ENCODE data around the gene CCDC102A. TPM values are rescaled to one million over a fixed set of nuclear protein-coding genes. Genes with fewer than 3 reads are reported as not detected.

The CCDC102A gene
- total RNA-seq, 6 donors from 2014 or later: 8.2 to 41.9 (median 16.5) TPM

DNA sequence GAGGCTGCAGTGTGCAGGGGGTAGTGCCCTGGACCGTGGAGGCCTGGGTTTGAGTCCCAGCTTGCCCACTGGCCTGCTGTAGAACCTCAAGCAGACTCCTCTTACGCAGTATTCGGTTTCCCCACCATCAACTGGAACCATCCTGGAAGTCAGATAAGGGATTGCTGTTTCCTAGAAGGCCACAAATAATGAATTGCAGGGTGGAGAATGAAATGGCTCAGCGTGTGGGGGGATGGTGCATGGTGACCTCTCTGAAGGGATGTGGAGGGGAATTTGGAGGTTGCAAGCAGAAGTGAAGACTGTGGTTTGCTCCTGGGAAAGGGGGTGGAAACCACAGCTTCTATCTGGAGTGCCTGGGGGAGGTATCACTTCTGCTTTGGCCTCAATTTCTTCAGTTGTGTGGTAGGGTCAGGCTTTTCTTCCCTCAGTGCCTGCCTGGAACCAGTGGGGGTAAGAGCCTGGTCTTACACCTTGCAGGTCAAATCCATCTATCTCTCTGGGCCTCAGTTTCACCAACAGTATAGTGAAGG is 7.8 kb upstream of the CCDC102A start:
- Histone ChIP-seq H3K27me3 (no peaks in the 10 kb centered on the region), H3K27ac (no peak overlapping the region), H3K4me3 (no peak overlapping the region), H3K36me3 (no peaks in the 10 kb centered on the region), H3K4me1 (peaks cover 0 to 15% (median 4%) of the 10 kb centered on the region in 4 donors), H3K9me3 (no peaks in the 10 kb centered on the region)
- ATAC-seq (ENCODE audit: low FRiP score in 2 of 2) (peak; percentile 62 to 74), DNase-seq (no peak)
- no peak for TF ChIP-seq POLR2A (IDR thresholded peaks at IDR 0.05)
- peak in 1 of 2 donors; percentile 43 for TF ChIP-seq POLR2AphosphoS5 (IDR thresholded peaks at IDR 0.05)
- WGBS, 2 donors: 40 to 53% methylated on average over 4 of the region's 4 CpGs

DNA sequence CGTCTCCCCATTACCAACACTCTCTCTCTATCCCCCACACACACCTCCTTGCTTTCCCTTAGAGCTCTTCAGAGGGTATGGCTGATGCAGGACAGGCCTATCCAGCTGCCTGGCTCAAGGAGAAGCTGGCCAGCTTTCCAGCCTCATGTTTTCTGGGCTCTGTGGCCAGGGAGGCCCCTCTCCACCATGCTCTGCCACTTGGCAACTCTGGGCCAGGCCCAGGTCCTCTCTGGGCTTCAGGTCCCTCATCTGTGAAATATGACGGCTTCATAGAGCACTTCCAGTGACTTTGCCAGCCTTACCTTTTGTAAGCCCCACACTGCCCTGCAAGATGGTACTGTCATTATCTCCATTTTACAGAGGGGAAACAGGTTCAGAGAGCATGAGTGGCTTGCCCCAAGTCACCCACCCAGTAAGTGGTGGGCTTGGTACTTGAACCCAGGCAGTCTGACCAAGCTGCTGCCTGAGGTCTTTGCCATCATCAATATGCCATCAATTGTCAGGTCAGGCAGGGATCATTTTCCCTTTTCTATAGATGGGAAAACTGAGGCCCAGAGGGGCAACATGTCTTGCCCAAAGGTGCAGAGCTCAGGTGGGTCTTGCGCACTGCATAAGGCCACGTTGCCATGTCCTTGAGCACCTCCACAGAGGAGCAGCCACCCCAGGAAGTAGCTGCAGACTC is 5.5 kb upstream of the CCDC102A start:
- H3K27ac ChIP-seq: no peak overlapping the region
- no peak for DNase-seq

GRCh38 chr16:57540906-57541753 is 4.8 kb upstream of the CCDC102A start:
- ATAC-seq (ENCODE audit: low FRiP score in 2 of 2): no peak
- peaks cover 0 to 4% (median 0%) of the 10 kb centered on the region in 4 donors for H3K27me3 ChIP-seq
- no peak for TF ChIP-seq CTCF (IDR thresholded peaks at IDR 0.05)
- no peak for TF ChIP-seq POLR2AphosphoS5 (IDR thresholded peaks at IDR 0.05)
- TF ChIP-seq EP300 (IDR thresholded peaks at IDR 0.05): no peak
- no peak for TF ChIP-seq POLR2A (IDR thresholded peaks at IDR 0.05)
- H3K27ac ChIP-seq: no peak overlapping the region
- peaks cover 7 to 26% (median 14%) of the 10 kb centered on the region in 4 donors for H3K4me1 ChIP-seq
- H3K9me3 ChIP-seq: no peaks in the 10 kb centered on the region
- no peaks in the 10 kb centered on the region for H3K36me3 ChIP-seq
- WGBS, 2 donors: 74 to 92% methylated on average over 7 to 12 of the region's 12 CpGs
- no peak overlapping the region for H3K4me3 ChIP-seq
- DNase-seq: no peak

More for the DNA sequence above, 5.5 kb upstream of the CCDC102A start:
- Histone ChIP-seq H3K9me3 (no peaks in the 10 kb centered on the region), H3K36me3 (no peaks in the 10 kb centered on the region), H3K4me1 (peaks cover 3 to 19% (median 10%) of the 10 kb centered on the region in 4 donors), H3K4me3 (no peak overlapping the region), H3K27me3 (no peaks in the 10 kb centered on the region)
- TF ChIP-seq CTCF (IDR thresholded peaks at IDR 0.05): no peak
- no peak for TF ChIP-seq POLR2A (IDR thresholded peaks at IDR 0.05)
- no peak for TF ChIP-seq POLR2AphosphoS5 (IDR thresholded peaks at IDR 0.05)
- TF ChIP-seq EP300 (IDR thresholded peaks at IDR 0.05): no peak
- no peak for ATAC-seq (ENCODE audit: low FRiP score in 2 of 2)
- 81 to 84% methylated on average over 4 of the region's 4 CpGs for WGBS, 2 donors

DNA sequence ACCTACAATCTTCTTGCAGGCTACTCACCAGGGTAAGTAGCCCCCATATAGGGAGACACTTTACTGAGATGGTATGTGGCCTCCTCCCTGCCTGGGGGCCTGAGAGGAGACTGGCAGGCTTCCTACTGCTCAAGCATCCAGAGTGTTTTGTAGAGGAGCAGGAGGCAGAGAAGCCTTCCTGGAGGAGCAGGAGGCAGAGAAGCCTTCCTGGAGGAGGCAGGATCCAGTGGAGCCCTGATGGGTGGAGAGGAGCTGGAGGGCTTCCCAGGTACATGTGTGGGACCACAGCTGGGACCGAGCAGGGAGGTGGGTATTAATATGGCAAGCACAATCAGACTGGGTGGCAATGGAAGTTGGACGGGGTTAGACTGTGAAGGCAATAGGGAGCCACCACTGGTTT is 4.0 kb upstream of the CCDC102A start:
- H3K36me3 ChIP-seq: no peaks in the 10 kb centered on the region
- no peaks in the 10 kb centered on the region for H3K9me3 ChIP-seq
- H3K27ac ChIP-seq: no peak overlapping the region
- H3K27me3 ChIP-seq: peaks cover 0 to 4% (median 0%) of the 10 kb centered on the region in 4 donors
- no peak for ATAC-seq (ENCODE audit: low FRiP score in 2 of 2)
- TF ChIP-seq POLR2AphosphoS5 (IDR thresholded peaks at IDR 0.05): no peak
- TF ChIP-seq POLR2A (IDR thresholded peaks at IDR 0.05): no peak
- no peak for TF ChIP-seq EP300 (IDR thresholded peaks at IDR 0.05)
- TF ChIP-seq CTCF (IDR thresholded peaks at IDR 0.05): no peak
- no peak for DNase-seq
- H3K4me3 ChIP-seq: no peak overlapping the region
- 76 to 93% methylated on average over 2 of the region's 2 CpGs for WGBS, 2 donors
- peaks cover 10 to 34% (median 17%) of the 10 kb centered on the region in 4 donors for H3K4me1 ChIP-seq

Measured in upper lobe of left lung (tissue), 6 donors.